ENCODE data around the gene CASP14.

CASP14 gene, protein sequence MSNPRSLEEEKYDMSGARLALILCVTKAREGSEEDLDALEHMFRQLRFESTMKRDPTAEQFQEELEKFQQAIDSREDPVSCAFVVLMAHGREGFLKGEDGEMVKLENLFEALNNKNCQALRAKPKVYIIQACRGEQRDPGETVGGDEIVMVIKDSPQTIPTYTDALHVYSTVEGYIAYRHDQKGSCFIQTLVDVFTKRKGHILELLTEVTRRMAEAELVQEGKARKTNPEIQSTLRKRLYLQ

DNA sequence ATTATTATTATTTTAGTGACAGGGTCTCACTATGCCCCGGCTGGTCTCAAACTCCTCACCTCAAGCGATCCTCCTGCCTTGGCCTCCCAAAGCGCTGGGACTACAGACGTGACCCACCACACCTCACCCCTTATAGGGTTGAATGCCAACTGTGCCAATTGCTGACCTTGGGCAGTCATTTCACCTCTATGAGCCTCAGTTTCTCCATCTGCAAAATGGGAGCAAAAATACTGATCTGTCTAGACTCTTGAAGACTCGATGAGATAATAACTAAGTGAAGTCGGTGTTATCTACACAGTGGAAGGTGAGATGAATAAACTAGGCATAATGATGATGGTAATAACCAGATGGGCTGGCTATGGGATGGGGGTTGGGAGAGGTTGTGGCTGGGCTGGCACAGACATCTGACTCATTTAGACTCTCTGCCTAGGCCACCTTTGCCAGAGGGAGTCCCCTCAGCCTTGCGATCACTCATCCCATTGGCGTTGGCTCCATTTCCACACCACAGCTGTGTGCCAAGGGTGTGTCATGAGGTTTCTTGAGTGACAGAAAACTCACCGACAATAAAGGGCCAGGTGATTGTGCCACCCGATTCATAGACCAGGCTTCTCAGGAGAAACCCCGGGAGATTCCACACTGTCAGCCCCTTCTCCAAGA lies at the start of gene CASP14:
Gene CASP14, plus strand, starts transcription at position 596 of the 657 bp plus-strand sequence. CDS start 2,772 bp downstream, outside the sequence.
- ATAC-seq: no peak

DNA sequence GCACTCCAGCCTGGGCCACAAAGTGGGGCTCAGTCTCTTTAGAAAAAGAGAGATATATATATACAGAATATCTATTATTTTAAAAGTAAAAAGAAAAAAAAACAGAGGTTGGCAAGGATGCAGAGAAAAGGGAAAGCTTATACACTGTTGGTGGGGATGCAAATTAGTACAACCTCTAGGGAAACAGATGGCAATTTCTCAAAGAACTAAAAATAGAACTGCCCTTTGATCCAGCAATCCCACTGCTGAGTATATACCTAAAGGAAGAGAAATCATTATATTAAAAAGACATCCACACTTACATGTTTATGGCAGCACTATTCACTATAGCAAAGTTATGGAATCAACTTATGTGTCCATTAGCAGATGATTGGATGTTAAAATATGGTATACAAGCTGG lies 41.0 kb upstream of the CASP14 start:
- no peak for ATAC-seq

More for the DNA sequence above, at the start of gene CASP14:
- TF ChIP-seq, protein P1, sequence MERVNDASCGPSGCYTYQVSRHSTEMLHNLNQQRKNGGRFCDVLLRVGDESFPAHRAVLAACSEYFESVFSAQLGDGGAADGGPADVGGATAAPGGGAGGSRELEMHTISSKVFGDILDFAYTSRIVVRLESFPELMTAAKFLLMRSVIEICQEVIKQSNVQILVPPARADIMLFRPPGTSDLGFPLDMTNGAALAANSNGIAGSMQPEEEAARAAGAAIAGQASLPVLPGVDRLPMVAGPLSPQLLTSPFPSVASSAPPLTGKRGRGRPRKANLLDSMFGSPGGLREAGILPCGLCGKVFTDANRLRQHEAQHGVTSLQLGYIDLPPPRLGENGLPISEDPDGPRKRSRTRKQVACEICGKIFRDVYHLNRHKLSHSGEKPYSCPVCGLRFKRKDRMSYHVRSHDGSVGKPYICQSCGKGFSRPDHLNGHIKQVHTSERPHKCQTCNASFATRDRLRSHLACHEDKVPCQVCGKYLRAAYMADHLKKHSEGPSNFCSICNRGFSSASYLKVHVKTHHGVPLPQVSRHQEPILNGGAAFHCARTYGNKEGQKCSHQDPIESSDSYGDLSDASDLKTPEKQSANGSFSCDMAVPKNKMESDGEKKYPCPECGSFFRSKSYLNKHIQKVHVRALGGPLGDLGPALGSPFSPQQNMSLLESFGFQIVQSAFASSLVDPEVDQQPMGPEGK (CRISPR knock-in tag; IDR thresholded peaks at IDR 0.05; ENCODE audit: borderline replicate concordance): no peak
- no peak for TF ChIP-seq ZC3H10 (CRISPR knock-in tag; IDR thresholded peaks at IDR 0.05)

DNA sequence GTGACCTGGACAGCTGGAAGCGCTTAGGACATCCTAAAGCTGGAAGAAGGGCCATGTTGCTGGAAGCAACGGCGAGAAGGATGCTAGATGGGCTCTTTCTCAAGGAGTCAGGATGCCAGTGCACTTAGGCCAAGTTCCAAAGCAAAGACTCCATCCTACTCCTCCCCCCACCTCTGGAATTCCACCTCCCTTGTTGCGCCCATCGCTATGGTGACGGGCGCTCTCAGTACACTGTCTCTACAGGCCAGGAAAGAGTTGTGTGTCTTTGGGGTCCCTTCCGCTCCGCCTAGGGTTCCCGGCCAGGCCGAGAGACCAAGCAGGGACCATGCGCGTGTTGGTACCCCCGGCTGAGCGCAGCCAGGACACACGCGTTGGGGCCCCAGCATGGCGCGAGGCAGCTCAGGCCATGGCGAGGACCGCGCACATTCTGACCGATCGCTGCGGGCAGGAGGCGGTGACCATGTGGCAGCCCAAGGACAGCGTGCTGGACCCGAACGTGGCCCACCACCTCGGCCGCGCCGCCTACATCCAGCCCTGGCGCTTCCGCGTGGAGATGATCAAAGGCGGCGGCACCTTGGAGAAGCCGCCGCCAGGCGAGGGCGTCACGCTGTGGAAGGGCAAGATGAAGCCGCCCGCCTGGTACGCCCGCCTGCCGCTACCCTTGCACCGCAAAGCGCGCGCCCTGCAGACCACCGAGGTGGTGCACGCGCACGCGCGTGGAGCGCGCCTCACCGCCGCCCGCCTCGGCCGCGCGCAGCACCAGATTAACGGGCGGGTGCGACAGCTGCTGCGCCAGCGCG lies 38.6 kb upstream of the CASP14 start:
- ATAC-seq: no peak
- TF ChIP-seq, protein P1 (CRISPR knock-in tag; IDR thresholded peaks at IDR 0.05; ENCODE audit: borderline replicate concordance): no peak
- no peak for TF ChIP-seq ARNTL (CRISPR knock-in tag; IDR thresholded peaks at IDR 0.05; ENCODE audit: borderline replicate concordance, low read depth)
- no peak for TF ChIP-seq ZNF8 (CRISPR knock-in tag; IDR thresholded peaks at IDR 0.05)
- no peak for TF ChIP-seq TOX (CRISPR knock-in tag; IDR thresholded peaks at IDR 0.05; ENCODE audit: borderline replicate concordance)
- TF ChIP-seq, protein P2, sequence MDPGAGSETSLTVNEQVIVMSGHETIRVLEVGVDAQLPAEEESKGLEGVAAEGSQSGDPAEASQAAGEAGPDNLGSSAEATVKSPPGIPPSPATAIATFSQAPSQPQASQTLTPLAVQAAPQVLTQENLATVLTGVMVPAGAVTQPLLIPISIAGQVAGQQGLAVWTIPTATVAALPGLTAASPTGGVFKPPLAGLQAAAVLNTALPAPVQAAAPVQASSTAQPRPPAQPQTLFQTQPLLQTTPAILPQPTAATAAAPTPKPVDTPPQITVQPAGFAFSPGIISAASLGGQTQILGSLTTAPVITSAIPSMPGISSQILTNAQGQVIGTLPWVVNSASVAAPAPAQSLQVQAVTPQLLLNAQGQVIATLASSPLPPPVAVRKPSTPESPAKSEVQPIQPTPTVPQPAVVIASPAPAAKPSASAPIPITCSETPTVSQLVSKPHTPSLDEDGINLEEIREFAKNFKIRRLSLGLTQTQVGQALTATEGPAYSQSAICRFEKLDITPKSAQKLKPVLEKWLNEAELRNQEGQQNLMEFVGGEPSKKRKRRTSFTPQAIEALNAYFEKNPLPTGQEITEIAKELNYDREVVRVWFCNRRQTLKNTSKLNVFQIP (CRISPR knock-in tag; IDR thresholded peaks at IDR 0.05; ENCODE audit: borderline replicate concordance, low read depth): no peak
- TF ChIP-seq GLIS3 (CRISPR knock-in tag; IDR thresholded peaks at IDR 0.05): no peak
- TF ChIP-seq ISL1 (CRISPR knock-in tag; IDR thresholded peaks at IDR 0.05): no peak
- no peak for TF ChIP-seq TCF4 (CRISPR knock-in tag; IDR thresholded peaks at IDR 0.05; ENCODE audit: borderline replicate concordance)
- no peak for TF ChIP-seq ZC3H10 (CRISPR knock-in tag; IDR thresholded peaks at IDR 0.05)
- no peak for TF ChIP-seq CSDC2 (CRISPR knock-in tag; IDR thresholded peaks at IDR 0.05)

More for the DNA sequence above, 41.0 kb upstream of the CASP14 start:
- TF ChIP-seq CSDC2 (CRISPR knock-in tag; IDR thresholded peaks at IDR 0.05): no peak
- TF ChIP-seq ZNF70 (CRISPR knock-in tag; IDR thresholded peaks at IDR 0.05): no peak
- no peak for TF ChIP-seq GLIS3 (CRISPR knock-in tag; IDR thresholded peaks at IDR 0.05)
- TF ChIP-seq ZC3H10 (CRISPR knock-in tag; IDR thresholded peaks at IDR 0.05): no peak
- no peak for TF ChIP-seq ESRRG (CRISPR knock-in tag; IDR thresholded peaks at IDR 0.05)
- TF ChIP-seq ZNF8 (CRISPR knock-in tag; IDR thresholded peaks at IDR 0.05): no peak
- TF ChIP-seq ZFP3 (CRISPR knock-in tag; IDR thresholded peaks at IDR 0.05): no peak
- no peak for TF ChIP-seq PPARA (CRISPR knock-in tag; IDR thresholded peaks at IDR 0.05; ENCODE audit: borderline replicate concordance)
- TF ChIP-seq SNAI2 (CRISPR knock-in tag; IDR thresholded peaks at IDR 0.05): no peak
- TF ChIP-seq ISL1 (CRISPR knock-in tag; IDR thresholded peaks at IDR 0.05): no peak
- TF ChIP-seq, protein P2 (CRISPR knock-in tag; IDR thresholded peaks at IDR 0.05; ENCODE audit: borderline replicate concordance, low read depth): no peak
- TF ChIP-seq, protein P1 (CRISPR knock-in tag; IDR thresholded peaks at IDR 0.05; ENCODE audit: borderline replicate concordance): no peak
- TF ChIP-seq ZNF565 (CRISPR knock-in tag; conservative IDR thresholded peaks at IDR 0.05; ENCODE audit: low read depth): no peak
- TF ChIP-seq TOX (CRISPR knock-in tag; IDR thresholded peaks at IDR 0.05; ENCODE audit: borderline replicate concordance): no peak
- no peak for TF ChIP-seq RARB (CRISPR knock-in tag; IDR thresholded peaks at IDR 0.05)
- no peak for TF ChIP-seq ZFP30 (CRISPR knock-in tag; IDR thresholded peaks at IDR 0.05)
- no peak for TF ChIP-seq TCF4 (CRISPR knock-in tag; IDR thresholded peaks at IDR 0.05; ENCODE audit: borderline replicate concordance)

Measured in SK-N-SH treated with all-trans-retinoic acid at 6 μM for 48 hours (cell line).